Left kidney (tissue), 2 donors: ENCODE measurements around the gene CDK5RAP1. TPM values are rescaled to one million over a fixed set of nuclear protein-coding genes. Genes with fewer than 3 reads are reported as not detected.
"Not testable (repeated sequence)": the region's sequence is repeated elsewhere in the genome, so short reads cannot be mapped to it uniquely, and the experiment has no call there.

ENCODE experiments used
- DNase-seq: peaks from one replicate; pipeline ENCODE4 v3.0.0-alpha.2; 2013
- polyA plus RNA-seq: library from polyadenylated mRNA; unstranded; fragments of 120-200 nt; gene quantifications from one replicate; pipeline ENCODE4 v1.2.1, GENCODE V29; 2013; ENCODE audit not compliant: insufficient read length

CDK5RAP1 gene
- polyA plus RNA-seq, 1 donor, result 46.6 TPM

DNA sequence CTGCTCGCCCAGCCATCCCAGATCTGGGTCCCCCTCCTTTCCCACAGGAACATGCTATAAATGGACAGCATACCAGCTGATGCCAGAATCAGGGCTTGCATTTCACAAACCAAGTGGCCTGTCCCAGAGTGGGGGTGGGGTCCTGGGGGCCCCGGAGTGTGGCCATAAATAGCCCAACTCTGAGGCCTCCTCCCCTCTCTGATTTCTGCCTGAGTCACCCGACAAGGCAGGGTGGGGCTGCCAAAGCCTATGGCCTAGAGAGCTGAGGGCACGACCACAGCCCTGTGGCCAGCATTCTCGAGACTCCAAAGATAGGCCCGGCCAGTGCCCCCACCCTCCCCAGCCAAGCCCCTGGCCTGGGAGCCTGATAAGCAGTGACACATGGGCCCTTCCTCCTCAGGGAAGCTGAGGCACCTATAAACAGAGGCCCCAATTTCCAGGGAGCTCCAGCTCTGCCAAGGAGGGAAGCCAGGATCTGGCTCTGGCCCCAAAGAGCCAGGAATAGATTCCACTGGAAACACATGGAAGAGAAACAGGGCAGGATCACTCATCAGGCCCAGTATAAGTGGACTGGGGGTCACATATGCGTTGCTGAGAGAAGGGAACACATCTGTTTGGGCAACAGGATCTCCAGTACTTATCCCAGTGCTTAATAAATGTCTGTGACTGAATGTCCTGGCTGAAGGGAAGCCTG lies 22.0 kb upstream of the CDK5RAP1 start:
- DNase-seq, result no peak

DNA sequence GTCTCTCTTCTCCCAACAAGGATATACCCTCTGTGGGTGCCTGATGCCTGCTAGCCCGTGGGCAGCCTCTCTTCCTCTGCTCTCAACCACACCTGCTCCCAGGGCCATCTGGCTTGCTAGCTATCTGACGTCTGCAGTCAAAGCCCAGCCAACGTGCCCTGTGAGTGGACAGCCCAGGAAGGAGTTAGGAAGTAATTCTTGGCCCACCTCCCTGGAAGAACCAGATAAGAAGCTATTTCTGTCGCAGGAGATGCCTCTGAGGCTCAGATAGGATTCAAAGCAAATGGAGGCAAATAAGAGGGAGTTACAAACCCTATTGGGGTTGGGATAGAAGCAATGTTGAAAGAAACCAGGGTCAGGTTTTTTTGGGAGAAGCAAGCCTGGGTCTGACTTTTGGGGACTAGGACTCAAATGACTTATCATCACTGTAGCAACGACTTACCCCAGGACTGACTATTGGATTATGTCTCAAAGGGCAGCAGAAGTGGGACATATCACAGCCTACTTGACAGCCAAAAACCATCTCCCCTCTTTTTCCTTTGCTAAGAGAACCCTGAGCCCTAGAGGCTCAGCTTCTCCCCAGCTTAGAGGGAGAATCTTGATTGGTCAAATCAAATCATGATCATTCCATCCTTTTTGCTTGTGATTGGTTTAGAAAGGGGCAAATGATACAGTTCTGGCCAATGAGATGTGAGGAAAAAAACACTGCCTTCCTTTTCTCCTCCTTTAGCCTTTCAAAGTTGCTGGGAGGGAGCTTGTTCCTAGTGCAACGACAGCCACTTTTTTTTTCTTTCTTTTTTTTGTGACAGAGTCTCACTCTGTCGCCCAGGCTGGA lies 18.0 kb upstream of the CDK5RAP1 start:
- DNase-seq, result no peak

DNA sequence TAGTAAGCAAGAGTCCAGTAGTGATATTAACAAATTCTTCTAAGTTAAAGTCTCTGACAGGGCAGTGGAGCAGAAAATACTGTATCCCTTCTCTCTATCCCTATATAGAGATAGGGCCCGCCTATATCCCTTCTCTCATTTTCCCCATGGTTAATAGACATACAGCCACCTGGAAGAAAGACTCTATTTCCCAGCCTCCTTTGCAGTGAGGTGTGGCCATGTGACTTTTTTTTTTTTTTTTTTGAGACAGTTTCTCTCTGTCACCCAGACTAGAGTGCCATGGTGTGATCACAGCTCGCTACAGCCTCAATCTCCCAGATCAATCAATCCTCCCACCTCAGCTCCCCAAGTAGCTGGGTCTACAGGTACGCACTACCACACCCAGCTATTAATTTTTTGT lies 16.7 kb upstream of the CDK5RAP1 start:
- no peak for DNase-seq

DNA sequence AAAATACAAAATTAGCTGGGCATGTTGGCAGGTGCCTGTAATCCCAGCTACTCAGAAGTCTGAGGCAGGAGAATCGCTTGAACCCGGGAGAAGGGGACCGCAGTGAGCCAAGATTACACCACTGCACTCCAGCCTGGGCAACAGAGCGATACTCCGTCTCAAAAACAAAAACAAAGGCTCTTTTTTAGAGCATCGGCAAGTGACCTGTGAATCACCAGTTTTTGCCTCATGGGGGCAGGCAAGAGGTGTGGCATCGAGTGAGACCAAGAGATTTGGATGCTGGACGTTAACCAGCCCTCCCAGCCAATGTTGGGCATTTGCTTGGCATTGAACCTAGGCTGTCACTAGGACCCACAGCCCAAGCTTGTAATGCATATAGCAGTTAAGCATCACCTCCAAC lies 14.6 kb upstream of the CDK5RAP1 start:
- DNase-seq, result no peak

- DNase-seq, result no peak
Measured at GRCh38 chr20:33412484-33412838, 11.1 kb upstream of the CDK5RAP1 start.

DNA sequence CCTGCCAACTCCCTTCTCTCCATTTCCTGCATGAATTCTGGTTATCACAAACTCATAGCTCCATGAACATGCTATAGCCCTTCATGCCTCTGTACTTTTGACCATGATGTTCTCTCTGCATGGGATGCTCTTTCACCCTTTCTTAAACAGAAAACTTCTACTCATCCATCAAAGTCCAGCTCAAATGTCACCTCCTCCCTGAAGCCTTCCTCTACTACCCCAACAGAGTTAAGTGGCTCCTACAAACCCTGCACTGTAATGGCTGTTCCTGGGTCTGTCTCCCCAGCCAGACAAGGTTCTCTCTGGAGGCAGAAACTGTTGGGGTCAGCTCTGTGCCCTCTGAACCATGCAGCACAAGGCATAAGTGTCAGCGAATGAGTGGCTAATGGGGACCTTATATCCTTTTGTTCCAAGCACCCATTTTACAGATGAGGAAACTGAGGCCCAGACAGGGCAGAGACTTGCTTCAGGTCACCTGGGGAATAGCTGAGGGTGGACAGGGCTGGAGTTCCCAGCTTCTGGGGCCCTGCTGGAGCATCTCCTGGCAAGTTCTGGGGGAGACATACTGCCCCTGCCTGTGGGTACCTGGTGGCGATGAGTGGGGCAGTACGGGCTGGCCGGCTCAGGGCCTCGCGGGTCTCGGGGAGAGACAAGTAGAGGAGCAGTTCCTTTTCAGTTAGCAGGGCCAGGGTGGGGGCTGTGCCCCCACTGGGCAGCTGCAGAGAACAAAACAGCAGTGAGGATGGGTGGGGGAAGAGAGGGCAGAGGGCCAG lies 10.6 kb upstream of the CDK5RAP1 start:
- DNase-seq, result no peak

DNA sequence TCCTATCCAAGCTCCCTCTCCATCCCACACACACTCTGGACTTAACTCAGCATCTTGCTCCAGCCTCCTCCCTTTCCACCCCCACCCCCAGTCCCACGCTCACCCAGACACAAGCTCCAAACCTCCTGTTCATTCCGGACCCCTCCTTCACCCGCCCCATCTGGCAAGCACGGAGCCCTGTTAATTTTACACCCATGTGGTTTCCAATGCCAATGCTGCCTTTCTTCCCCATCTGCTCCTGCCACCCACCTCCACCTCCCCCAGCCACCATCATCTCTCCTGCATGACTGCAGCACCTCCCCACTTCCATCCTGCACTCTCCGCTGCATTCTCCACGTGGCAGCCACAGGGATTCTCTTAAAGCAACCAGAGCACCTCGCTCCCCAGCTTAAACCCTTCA lies 9.9 kb upstream of the CDK5RAP1 start:
- no peak for DNase-seq

GRCh38 chr20:33410081-33410742 lies 8.9 kb upstream of the CDK5RAP1 start:
- DNase-seq, result no peak

GRCh38 chr20:33408716-33409654 lies 7.7 kb upstream of the CDK5RAP1 start:
- no peak for DNase-seq

GRCh38 chr20:33408313-33408712 lies 7.0 kb upstream of the CDK5RAP1 start:
- no peak for DNase-seq

- DNase-seq, result no peak
Measured at GRCh38 chr20:33407796-33408195, 6.5 kb upstream of the CDK5RAP1 start.

DNA sequence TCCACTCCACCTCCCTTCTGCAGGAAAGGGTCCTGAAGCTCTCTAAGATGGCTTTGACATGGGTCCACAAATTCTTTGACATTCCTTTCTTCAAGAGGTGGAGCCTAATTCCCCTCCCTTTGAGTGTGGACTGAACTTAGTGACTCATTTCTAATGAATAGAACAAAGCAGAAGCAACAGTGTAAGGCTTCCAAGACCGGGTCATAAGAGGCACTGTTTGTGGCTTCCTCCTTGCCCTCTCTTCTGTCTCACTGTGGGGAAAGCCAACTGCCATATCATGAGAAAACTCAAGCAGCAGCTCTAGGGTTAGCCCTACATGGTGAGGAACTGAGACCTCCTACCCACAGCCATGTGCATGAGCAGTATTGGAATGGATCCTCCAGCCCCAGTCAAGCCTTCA lies 5.9 kb upstream of the CDK5RAP1 start:
- no peak for DNase-seq

DNA sequence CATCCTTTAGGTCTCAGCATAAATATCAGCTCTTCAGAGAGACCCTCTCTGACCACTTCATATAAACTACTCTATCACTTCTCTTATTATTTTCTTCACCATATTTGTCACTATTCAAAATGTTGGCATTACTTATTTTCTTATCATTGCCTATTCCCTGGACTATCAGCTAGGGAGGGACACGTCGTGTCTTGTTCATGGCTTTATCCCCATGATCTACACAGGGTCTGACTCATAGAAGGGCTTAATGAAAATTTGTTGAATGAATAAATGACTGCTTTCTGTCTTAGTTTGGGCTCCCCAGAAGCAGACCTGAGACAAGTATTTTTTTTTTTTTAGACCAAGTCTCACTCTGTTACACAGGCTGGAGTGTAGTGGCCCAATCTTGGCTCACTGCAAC lies 3.0 kb upstream of the CDK5RAP1 start:
- DNase-seq, result no peak

DNA sequence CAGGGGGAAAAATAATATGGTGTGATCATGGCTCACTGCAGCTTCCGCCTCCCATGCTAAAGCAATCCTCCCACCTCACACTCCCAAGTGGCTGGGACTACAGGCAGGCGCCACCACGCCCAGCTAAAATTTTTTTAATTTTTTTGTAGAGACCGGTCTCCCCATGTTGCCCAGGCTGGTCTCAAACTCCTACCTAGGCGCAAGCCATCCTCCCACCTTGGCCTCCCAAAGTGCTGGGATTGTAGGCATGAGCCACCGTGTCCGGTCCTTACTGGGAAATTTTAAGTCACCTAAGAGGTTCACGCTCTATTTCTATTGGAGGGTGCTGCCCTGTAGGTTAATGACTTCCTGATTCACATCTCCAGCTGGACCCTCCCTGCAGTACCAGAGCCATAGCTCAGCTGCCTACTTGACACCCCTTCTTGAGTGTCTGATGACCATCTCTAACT lies 626 bp upstream of the CDK5RAP1 start:
- DNase-seq, result no peak

DNA sequence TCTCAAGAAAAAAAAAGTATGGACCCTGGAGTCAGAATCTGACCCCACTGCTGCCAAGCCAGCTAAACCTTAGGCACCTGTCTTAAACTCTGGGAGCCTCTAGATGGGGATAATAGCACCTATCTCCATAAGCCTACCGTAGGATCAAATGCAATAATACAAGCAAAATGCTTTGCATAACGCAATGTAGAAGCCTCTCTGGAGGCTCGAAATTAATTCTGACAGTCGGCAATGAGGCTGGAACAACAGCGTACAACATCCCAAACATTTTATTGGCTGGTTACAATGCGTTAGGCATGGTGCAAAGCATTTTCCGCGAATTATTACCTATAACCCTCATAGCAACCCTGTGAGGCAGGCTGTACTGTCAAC lies 521 bp downstream of the CDK5RAP1 start:
- DNase-seq, result no peak

DNA sequence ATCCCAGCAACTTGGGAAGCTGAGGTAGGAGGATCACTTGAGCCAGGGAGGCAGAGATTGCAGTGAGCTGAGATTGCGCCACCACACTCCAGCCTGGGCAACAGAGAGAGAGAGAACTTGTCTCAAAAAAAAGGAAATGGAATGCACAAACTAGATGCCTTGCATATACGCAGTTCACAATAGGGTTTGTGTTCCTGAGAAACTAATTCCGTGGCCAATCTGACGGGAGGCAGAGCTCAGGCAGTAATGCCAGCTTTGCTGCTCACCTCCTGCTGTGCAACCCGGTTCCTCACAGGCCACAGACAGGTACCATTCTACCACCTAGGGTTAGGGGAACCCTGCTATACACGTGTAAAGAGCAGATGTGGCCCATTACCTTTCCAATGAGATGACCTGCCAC lies 1.4 kb downstream of the CDK5RAP1 start:
- DNase-seq, result no peak

DNA sequence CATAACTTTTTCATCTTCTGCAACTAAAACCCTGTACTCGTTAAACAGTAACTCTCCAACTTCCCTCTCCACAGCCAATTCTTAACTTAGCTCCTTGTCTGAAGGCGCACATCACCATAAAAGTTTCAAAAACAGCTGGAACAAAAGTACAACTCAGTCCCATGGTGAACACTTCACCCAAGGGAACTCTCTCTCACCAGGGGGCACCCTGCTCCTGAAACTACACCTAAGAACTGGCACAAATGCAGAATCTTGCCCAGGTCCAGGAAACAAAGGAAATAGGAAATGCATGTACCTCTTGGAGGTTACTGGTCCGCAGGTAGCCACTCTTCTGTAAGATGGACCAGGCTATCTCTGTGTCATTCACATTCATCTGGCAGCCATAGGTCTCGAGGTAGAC lies 6.6 kb downstream of the CDK5RAP1 start:
- DNase-seq, result no peak

DNA sequence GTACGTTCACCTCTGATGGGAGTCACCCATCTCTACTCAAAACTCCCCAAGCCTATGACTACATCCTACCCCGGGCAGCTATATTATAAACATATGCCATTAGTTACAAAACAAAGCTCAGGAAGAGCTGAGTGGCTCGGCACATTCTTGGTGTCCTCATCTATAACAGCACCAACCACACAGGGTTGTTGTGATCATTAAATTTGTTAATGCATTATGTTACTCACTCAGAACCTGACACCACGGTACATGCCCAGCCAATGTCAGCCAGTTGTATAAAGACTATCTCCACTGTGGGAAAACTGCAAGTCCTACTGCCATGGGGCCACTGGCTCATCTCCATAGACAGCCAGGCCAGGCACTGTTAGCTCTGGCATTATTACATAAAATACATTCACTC lies 7.7 kb downstream of the CDK5RAP1 start:
- no peak for DNase-seq

- no peak for DNase-seq
Measured at GRCh38 chr20:33391722-33392415, 9.4 kb downstream of the CDK5RAP1 start.

GRCh38 chr20:33389326-33389725 lies 12.0 kb downstream of the CDK5RAP1 start:
- DNase-seq, result not testable (repeated sequence)

DNA sequence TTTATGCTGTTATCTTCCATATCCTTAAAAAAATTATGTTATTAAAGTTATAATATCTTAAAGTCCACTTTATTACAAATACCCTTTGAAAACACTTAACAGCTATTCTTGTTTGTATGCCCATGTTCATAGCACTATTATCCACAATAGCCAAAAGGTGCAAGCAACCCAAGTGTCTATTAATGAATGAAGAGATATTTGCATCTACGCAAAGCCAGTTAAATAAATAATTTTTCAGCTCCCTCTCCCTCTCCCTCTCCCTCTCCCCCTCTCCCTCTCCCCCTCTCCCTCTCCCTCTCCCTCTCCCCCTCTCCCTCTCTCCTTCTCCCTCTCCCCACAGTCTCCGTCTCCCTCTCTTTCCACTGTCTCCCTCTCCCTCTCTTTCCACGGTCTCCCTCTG lies 13.1 kb downstream of the CDK5RAP1 start:
- no peak for DNase-seq
